Upper lobe of left lung (tissue), 4 donors: Measurements from ENCODE around the gene ZMIZ2.

ENCODE experiments used
- CTCF ChIP-seq, 6 experiments: fragments of 450-650 bp in 4 of 6; fragments of 200-600 bp in 2 of 6; sonication (generic) in 2 of 6; IDR thresholded peaks; one replicate each; pipeline ENCODE4 v1.5.1; 2016 to 2019; ENCODE audit warnings: antibody characterized with exemption in 6 of 6
- POLR2A ChIP-seq, 4 donors: fragments of 450-650 bp; IDR thresholded peaks; one replicate each; pipeline ENCODE4 v1.5.1; 2016 to 2017; ENCODE audit warnings: antibody characterized with exemption in 4 of 4, mild to moderate bottlenecking in 2 of 4

GRCh38 chr7:44712012-44712411 lies 36.6 kb upstream of the ZMIZ2 start:
- no peak for TF ChIP-seq POLR2A (IDR thresholded peaks at IDR 0.05)
- no peak for TF ChIP-seq CTCF (IDR thresholded peaks at IDR 0.05)
